LNCaP clone FGC (cell line): ENCODE data around the gene SMPDL3A.

ENCODE experiments used
- DNase-seq: peaks from one replicate; pipeline ENCODE4 v3.0.0-alpha.2; 2011; ENCODE audit warnings: low read depth
- H3K4me3 ChIP-seq: 2 replicates; pipeline ENCODE4 v1.5.1; 2011; ENCODE audit warnings: mild to moderate bottlenecking, low read depth, low read length, control low read depth
- CTCF ChIP-seq: IDR thresholded peaks from 2 replicates; pipeline ENCODE4 v1.5.1; 2012; ENCODE audit warnings: mild to moderate bottlenecking; ENCODE audit not compliant: control insufficient read depth, insufficient read depth; ENCODE audit errors: extremely low read depth

Gene SMPDL3A

GRCh38 chr6:122810189-122810588 is 21.1 kb downstream of the SMPDL3A start:
- TF ChIP-seq CTCF = no peak
- no peak for DNase-seq
- H3K4me3 ChIP-seq = no peak overlapping the region

GRCh38 chr6:122817358-122817757 is 28.3 kb downstream of the SMPDL3A start:
- H3K4me3 ChIP-seq = no peak overlapping the region
- DNase-seq = no peak
- no peak for TF ChIP-seq CTCF

- no peak for DNase-seq
- TF ChIP-seq CTCF = no peak
Measured at GRCh38 chr6:122817766-122818165, 28.7 kb downstream of the SMPDL3A start.

GRCh38 chr6:122818866-122819265 is 29.8 kb downstream of the SMPDL3A start:
- H3K4me3 ChIP-seq = no peak overlapping the region
- DNase-seq = no peak
- TF ChIP-seq CTCF = no peak

More at GRCh38 chr6:122817766-122818165, 28.7 kb downstream of the SMPDL3A start:
- H3K4me3 ChIP-seq = no peak overlapping the region

- TF ChIP-seq CTCF = no peak
- no peak overlapping the region for H3K4me3 ChIP-seq
- no peak for DNase-seq
Measured at GRCh38 chr6:122821095-122821494, 32.0 kb downstream of the SMPDL3A start.

GRCh38 chr6:122825163-122825562 is 36.1 kb downstream of the SMPDL3A start:
- DNase-seq = no peak
- TF ChIP-seq CTCF = no peak

GRCh38 chr6:122829456-122829855 is 40.4 kb downstream of the SMPDL3A start:
- no peak for TF ChIP-seq CTCF
- DNase-seq = no peak
- no peak overlapping the region for H3K4me3 ChIP-seq

More at GRCh38 chr6:122825163-122825562, 36.1 kb downstream of the SMPDL3A start:
- no peak overlapping the region for H3K4me3 ChIP-seq
